ENCODE measurements around the gene IFFO2. TPM values are rescaled to one million over a fixed set of nuclear protein-coding genes. Genes with fewer than 3 reads are reported as not detected.

IFFO2 gene
- total and polyA plus RNA-seq, 2 donors (not counting 3 experiments of a cell fraction or from before 2014, with no cell fraction given), result 31.1 to 31.3 TPM

DNA sequence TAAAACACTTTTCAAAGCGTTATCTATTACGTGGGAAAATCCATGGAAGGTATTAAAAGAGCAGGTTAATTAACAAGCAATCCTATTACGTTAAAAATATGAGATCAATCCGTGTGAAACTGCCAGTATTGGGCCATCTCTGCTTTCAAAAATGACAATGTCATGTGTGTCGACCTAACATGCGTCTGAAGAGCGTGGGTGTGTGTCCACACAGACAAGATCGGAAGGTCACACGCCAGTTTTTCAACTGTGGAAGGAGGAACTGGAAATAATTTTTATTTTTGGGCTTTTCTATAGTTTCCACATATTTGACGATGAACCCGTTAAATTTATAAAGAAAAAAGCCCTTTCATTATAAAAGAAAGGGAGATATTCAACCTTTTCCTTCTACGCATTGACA is 36.5 kb downstream of the IFFO2 start:
- intact Hi-C loops (cut with micrococcal nuclease), result no loop called here

DNA sequence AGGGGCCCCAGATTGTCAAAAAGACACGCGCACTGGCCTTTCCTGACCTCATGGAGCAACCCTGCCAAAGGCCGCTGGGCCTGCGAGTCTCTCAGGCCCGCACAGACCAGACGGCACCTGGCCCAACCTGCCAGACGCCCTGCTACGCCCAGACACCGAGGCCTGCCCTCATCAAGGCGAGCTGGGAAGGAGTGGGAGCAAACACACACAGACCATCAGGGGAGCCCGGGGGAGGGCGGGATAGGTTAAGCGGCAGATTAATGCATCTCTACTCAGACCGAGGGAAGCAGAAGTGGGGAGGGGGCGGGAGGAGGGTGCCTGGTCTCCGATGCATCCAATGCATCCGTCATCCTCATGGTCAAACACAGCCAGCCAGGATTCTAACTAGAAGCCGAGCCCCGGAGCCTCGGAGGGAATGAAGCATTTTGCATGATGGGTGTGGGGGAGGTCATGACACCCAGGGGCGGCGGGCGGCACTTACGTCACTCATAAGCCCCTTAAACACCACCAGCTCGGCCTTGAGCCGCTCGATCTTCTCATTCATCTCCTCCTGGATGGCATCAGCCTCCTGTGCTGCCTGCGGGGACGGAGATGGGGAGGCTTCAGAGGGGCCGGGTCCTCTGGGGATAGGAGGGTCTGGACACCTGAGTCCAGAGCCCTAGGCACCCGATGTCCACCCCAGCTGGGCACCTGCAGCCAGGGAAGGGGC is 37.1 kb downstream of the IFFO2 start:
- no TSS peak for BruUV-seq (replicated peaks)
- Histone ChIP-seq H3K27ac (ENCODE audit: insufficient read depth, low read depth, low read length) (no peak overlapping the region), H3K4me2 (ENCODE audit: insufficient read depth, low read length) (no peak overlapping the region), H3K27me3 (ENCODE audit: control insufficient read depth in 2 of 2, insufficient read depth in 2 of 2, low read length in 2 of 2) (no peaks in the 10 kb centered on the region), H3K4me3 (replicated peaks in 1 of 3; ENCODE audit: insufficient read depth in 1 of 3, low read depth in 1 of 3, low read length in 3 of 3) (no peak overlapping the region), H4K20me1 (replicated peaks; ENCODE audit: control insufficient read depth, extremely low read depth, insufficient read depth, low read length) (no peaks in the 10 kb centered on the region), H3K36me3 (ENCODE audit: control insufficient read depth in 2 of 2, extremely low read depth in 1 of 2, insufficient read depth in 2 of 2, low read length in 2 of 2) (peaks cover 2 to 9% of the 10 kb centered on the region in 2 experiments), H3K9me1 (replicated peaks; ENCODE audit: control insufficient read depth, extremely low read depth, insufficient read depth, low read length) (no peaks in the 10 kb centered on the region), H3K9me3 (replicated peaks; ENCODE audit: control insufficient read depth, insufficient read depth, low read length) (no peaks in the 10 kb centered on the region), H3K4me1 (ENCODE audit: control insufficient read depth, extremely low read depth, insufficient read depth, low read length) (peaks cover 27% of the 10 kb centered on the region), H3K79me2 (ENCODE audit: control insufficient read depth, insufficient read depth, low read length) (peaks cover 28% of the 10 kb centered on the region), H3K9ac (replicated peaks; ENCODE audit: extremely low read depth, insufficient read depth, low read length) (no peak overlapping the region), H2AFZ (ENCODE audit: low read depth, low read length) (no peak overlapping the region)
- ChIA-PET CTCF (interaction anchor here (4.6 kb wide), 1 partner anchor 53 kb away, joined by 22 read pairs; no protein-coding TSS in a partner anchor), POLR2A (no interaction called here)
- intact Hi-C loops (cut with micrococcal nuclease), result no loop called here
- FAIRE-seq (no peak), DNase-seq (ENCODE audit: low read depth, low spot score) (no peak)
- TF ChIP-seq POLR2AphosphoS5 (IDR thresholded peaks at IDR 0.05; ENCODE audit: insufficient read depth, low read depth, low read length), result no peak
- TF ChIP-seq JUN (IDR thresholded peaks at IDR 0.05; ENCODE audit: borderline replicate concordance, insufficient read depth, insufficient read length, low read depth), result no peak
- dilution Hi-C loops (cut with MboI; ENCODE audit: extremely low pct_ligation_motif_present, low sequenced_read_pairs), result no loop called here

More for the DNA sequence above, 36.5 kb downstream of the IFFO2 start:
- Histone ChIP-seq H3K9me3 (replicated peaks; ENCODE audit: control insufficient read depth, insufficient read depth, low read length) (no peaks in the 10 kb centered on the region), H3K27ac (ENCODE audit: insufficient read depth, low read depth, low read length) (no peak overlapping the region), H3K9me1 (replicated peaks; ENCODE audit: control insufficient read depth, extremely low read depth, insufficient read depth, low read length) (no peaks in the 10 kb centered on the region), H3K4me2 (ENCODE audit: insufficient read depth, low read length) (no peak overlapping the region), H3K79me2 (ENCODE audit: control insufficient read depth, insufficient read depth, low read length) (peaks cover 34% of the 10 kb centered on the region), H4K20me1 (replicated peaks; ENCODE audit: control insufficient read depth, extremely low read depth, insufficient read depth, low read length) (no peaks in the 10 kb centered on the region), H3K4me3 (replicated peaks in 1 of 3; ENCODE audit: insufficient read depth in 1 of 3, low read depth in 1 of 3, low read length in 3 of 3) (no peak overlapping the region), H3K4me1 (ENCODE audit: control insufficient read depth, extremely low read depth, insufficient read depth, low read length) (peaks cover 33% of the 10 kb centered on the region), H3K36me3 (ENCODE audit: control insufficient read depth in 2 of 2, extremely low read depth in 1 of 2, insufficient read depth in 2 of 2, low read length in 2 of 2) (peaks cover 2 to 9% of the 10 kb centered on the region in 2 experiments), H3K27me3 (ENCODE audit: control insufficient read depth in 2 of 2, insufficient read depth in 2 of 2, low read length in 2 of 2) (no peaks in the 10 kb centered on the region), H3K9ac (replicated peaks; ENCODE audit: extremely low read depth, insufficient read depth, low read length) (no peak overlapping the region), H2AFZ (ENCODE audit: low read depth, low read length) (no peak overlapping the region)
- BruUV-seq (replicated peaks), result no TSS peak
- ChIA-PET CTCF (interaction anchor here (1.3 to 4.6 kb wide), 3 partner anchors 12 to 53 kb away, joined by 6 to 22 read pairs (median 20); no protein-coding TSS in a partner anchor), POLR2A (no interaction called here)
- DNase-seq (ENCODE audit: low read depth, low spot score) (no peak), FAIRE-seq (no peak)
- no peak for TF ChIP-seq EZH2 (IDR thresholded peaks at IDR 0.05; ENCODE audit: borderline replicate concordance, low read depth, low read length, severe bottlenecking)
- no peak for TF ChIP-seq GATA2 (IDR thresholded peaks at IDR 0.05; ENCODE audit: insufficient read depth, insufficient read length, low read depth, low read length)
- TF ChIP-seq, protein P1, sequence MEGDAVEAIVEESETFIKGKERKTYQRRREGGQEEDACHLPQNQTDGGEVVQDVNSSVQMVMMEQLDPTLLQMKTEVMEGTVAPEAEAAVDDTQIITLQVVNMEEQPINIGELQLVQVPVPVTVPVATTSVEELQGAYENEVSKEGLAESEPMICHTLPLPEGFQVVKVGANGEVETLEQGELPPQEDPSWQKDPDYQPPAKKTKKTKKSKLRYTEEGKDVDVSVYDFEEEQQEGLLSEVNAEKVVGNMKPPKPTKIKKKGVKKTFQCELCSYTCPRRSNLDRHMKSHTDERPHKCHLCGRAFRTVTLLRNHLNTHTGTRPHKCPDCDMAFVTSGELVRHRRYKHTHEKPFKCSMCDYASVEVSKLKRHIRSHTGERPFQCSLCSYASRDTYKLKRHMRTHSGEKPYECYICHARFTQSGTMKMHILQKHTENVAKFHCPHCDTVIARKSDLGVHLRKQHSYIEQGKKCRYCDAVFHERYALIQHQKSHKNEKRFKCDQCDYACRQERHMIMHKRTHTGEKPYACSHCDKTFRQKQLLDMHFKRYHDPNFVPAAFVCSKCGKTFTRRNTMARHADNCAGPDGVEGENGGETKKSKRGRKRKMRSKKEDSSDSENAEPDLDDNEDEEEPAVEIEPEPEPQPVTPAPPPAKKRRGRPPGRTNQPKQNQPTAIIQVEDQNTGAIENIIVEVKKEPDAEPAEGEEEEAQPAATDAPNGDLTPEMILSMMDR (IDR thresholded peaks at IDR 0.05; ENCODE audit: extremely low read depth in 1 of 2, insufficient read depth in 1 of 2, low read depth in 1 of 2, low read length in 2 of 2), result no peak
- dilution Hi-C loops (cut with MboI; ENCODE audit: extremely low pct_ligation_motif_present, low sequenced_read_pairs), result no loop called here
